Mucosa of rectum (tissue), 2 donors: ENCODE measurements around the gene ATP8A1.

Experiments
- H3K27ac ChIP-seq, 2 donors: one replicate each; pipeline ENCODE4 v1.7.0; 2013; ENCODE audit warnings: inconsistent platforms in 2 of 2, low read depth in 2 of 2, low read length in 2 of 2
- H3K27me3 ChIP-seq, 2 donors: one replicate each; pipeline ENCODE4 v1.7.0; 2013; ENCODE audit warnings: low read length in 2 of 2; ENCODE audit not compliant: control insufficient read depth in 2 of 2, insufficient read depth in 2 of 2
- H3K36me3 ChIP-seq, 2 donors: one replicate each; pipeline ENCODE4 v1.7.0; 2013; ENCODE audit warnings: low read length in 2 of 2; ENCODE audit not compliant: control insufficient read depth in 2 of 2, insufficient read depth in 2 of 2
- H3K4me1 ChIP-seq, 2 donors: one replicate each; pipeline ENCODE4 v1.7.0; 2013; ENCODE audit warnings: low read length in 2 of 2, mild to moderate bottlenecking in 1 of 2; ENCODE audit not compliant: control insufficient read depth in 2 of 2, insufficient read depth in 2 of 2
- H3K4me3 ChIP-seq, 2 donors: one replicate each; pipeline ENCODE4 v1.7.0; 2013; ENCODE audit warnings: low read length in 2 of 2
- H3K9ac ChIP-seq, 2 donors: one replicate each; pipeline ENCODE4 v1.7.0; 2013; ENCODE audit warnings: low read length in 2 of 2, low read depth in 1 of 2, mild to moderate bottlenecking in 1 of 2
- H3K9me3 ChIP-seq, 2 donors: one replicate each; pipeline ENCODE4 v1.7.0; 2013; ENCODE audit warnings: low read length in 2 of 2; ENCODE audit not compliant: control insufficient read depth in 2 of 2
- donor health status: healthy.
- donor health status: Normal muscosa, but diverticular disease.

The ATP8A1 gene

GRCh38 chr4:42609051-42609450, 47.9 kb downstream of the ATP8A1 start:
- Histone ChIP-seq H3K36me3 (peaks cover 10 to 21% of the 10 kb centered on the region in 2 donors), H3K27ac (no peak overlapping the region), H3K9me3 (no peaks in the 10 kb centered on the region), H3K4me3 (no peak overlapping the region), H3K27me3 (no peaks in the 10 kb centered on the region), H3K4me1 (no peaks in the 10 kb centered on the region), H3K9ac (no peak overlapping the region)

- H3K9ac ChIP-seq = no peak overlapping the region
- no peak overlapping the region for H3K27ac ChIP-seq
- no peaks in the 10 kb centered on the region for H3K4me1 ChIP-seq
- H3K36me3 ChIP-seq = peaks cover 10 to 21% of the 10 kb centered on the region in 2 donors
- no peaks in the 10 kb centered on the region for H3K27me3 ChIP-seq
- no peak overlapping the region for H3K4me3 ChIP-seq
- H3K9me3 ChIP-seq = no peaks in the 10 kb centered on the region
Measured at GRCh38 chr4:42608551-42608950, 48.4 kb downstream of the ATP8A1 start.

DNA sequence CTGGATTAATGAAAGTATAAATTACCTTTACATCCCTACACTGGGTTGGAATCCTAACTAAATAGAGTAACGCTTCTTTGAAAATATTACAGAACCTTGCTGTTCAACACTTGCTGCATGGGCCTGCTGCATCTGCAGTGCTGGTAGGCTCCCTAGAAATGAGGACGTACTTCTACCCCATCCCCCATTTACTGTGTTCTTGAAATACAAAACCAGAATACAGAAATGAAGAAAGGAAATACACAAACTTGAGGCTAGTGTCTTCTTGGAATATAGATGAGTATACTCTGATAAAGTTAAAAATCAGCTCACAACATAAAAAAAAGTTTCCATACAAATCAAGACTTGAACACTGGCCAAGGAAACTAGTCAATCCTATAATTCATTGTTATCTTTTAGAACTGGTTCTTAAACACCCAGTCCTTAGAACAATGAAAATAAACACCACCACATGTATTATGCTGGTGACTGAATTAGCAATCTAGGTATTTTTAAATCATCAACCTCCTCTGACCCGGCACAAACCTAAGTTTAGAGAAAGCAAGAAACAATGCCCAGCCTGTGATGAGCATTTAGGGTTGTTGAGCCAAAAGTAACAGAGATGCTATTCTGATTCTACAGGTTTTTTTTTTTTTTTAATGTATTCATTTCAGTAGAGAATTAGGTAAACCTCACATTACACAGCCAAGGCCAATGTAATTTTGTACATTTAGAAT, 49.7 kb downstream of the ATP8A1 start:
- Histone ChIP-seq H3K9ac (no peak overlapping the region), H3K36me3 (peaks cover 10 to 20% of the 10 kb centered on the region in 2 donors), H3K9me3 (no peaks in the 10 kb centered on the region), H3K4me1 (no peaks in the 10 kb centered on the region), H3K27me3 (no peaks in the 10 kb centered on the region), H3K27ac (no peak overlapping the region), H3K4me3 (no peak overlapping the region)

DNA sequence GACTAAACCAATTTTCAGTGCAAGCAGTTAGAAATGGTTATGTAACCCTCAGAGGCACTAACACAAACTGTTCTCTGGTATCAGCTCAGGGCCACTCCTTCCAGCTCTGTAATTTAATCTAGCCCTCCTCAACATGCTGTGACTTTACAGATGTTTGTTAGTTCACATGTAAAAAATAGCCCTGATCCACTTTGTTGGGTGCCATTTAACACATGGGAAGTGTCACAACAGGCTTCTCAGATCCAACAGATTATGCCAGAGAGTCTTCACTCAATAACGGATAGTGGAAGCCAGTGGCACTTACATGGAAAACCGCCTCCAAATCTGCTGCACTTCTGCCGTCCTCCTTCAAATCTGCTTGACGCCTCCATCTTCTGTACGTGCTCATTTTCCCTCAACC, 51.6 kb downstream of the ATP8A1 start:
- no peaks in the 10 kb centered on the region for H3K9me3 ChIP-seq
- no peak overlapping the region for H3K9ac ChIP-seq
- no peak overlapping the region for H3K4me3 ChIP-seq
- H3K27ac ChIP-seq = no peak overlapping the region
- H3K4me1 ChIP-seq = no peaks in the 10 kb centered on the region
- no peaks in the 10 kb centered on the region for H3K27me3 ChIP-seq
- peaks cover 0 to 10% of the 10 kb centered on the region in 2 donors for H3K36me3 ChIP-seq

GRCh38 chr4:42603862-42604261, 53.0 kb downstream of the ATP8A1 start:
- Histone ChIP-seq H3K9me3 (no peaks in the 10 kb centered on the region), H3K27ac (no peak overlapping the region), H3K27me3 (no peaks in the 10 kb centered on the region)

DNA sequence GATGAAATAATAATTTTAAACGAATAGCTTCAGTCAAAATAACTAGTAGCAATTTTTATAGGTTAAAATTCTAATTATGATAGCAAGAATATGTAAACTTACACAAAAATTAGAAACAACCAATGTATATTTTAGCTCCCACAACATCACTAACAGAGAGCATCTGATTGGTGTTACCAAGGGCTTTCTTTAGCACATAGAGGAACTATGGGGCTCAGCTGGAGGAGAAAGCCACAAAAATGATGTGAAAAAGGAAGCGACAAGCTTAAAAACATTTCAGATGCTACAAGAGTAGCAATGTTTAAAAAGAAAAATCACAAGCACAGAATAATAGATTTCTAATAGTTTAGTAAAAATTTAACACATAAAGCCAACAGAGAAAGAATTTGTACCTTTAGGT, 56.3 kb downstream of the ATP8A1 start:
- Histone ChIP-seq H3K27ac (no peak overlapping the region), H3K9ac (no peak overlapping the region), H3K4me3 (no peak overlapping the region), H3K4me1 (no peaks in the 10 kb centered on the region), H3K27me3 (no peaks in the 10 kb centered on the region), H3K36me3 (no peaks in the 10 kb centered on the region), H3K9me3 (no peaks in the 10 kb centered on the region)

More at GRCh38 chr4:42603862-42604261, 53.0 kb downstream of the ATP8A1 start:
- no peak overlapping the region for H3K9ac ChIP-seq
- no peak overlapping the region for H3K4me3 ChIP-seq
- no peaks in the 10 kb centered on the region for H3K4me1 ChIP-seq
- peaks cover 0 to 6% of the 10 kb centered on the region in 2 donors for H3K36me3 ChIP-seq

- Histone ChIP-seq H3K9ac (no peak overlapping the region), H3K9me3 (no peaks in the 10 kb centered on the region), H3K4me1 (no peaks in the 10 kb centered on the region), H3K36me3 (no peaks in the 10 kb centered on the region), H3K27ac (no peak overlapping the region), H3K4me3 (no peak overlapping the region), H3K27me3 (no peaks in the 10 kb centered on the region)
Measured at GRCh38 chr4:42596918-42597317, 60.0 kb downstream of the ATP8A1 start.

GRCh38 chr4:42594888-42595287, 62.0 kb downstream of the ATP8A1 start:
- Histone ChIP-seq H3K36me3 (no peaks in the 10 kb centered on the region), H3K4me1 (no peaks in the 10 kb centered on the region), H3K27ac (no peak overlapping the region), H3K4me3 (no peak overlapping the region), H3K9ac (no peak overlapping the region), H3K9me3 (no peaks in the 10 kb centered on the region), H3K27me3 (no peaks in the 10 kb centered on the region)

GRCh38 chr4:42588909-42589308, 68.0 kb downstream of the ATP8A1 start:
- Histone ChIP-seq H3K9ac (no peak overlapping the region), H3K27me3 (no peaks in the 10 kb centered on the region), H3K4me3 (no peak overlapping the region), H3K9me3 (no peaks in the 10 kb centered on the region), H3K27ac (no peak overlapping the region), H3K4me1 (no peaks in the 10 kb centered on the region), H3K36me3 (peaks cover 5 to 12% of the 10 kb centered on the region in 2 donors)

DNA sequence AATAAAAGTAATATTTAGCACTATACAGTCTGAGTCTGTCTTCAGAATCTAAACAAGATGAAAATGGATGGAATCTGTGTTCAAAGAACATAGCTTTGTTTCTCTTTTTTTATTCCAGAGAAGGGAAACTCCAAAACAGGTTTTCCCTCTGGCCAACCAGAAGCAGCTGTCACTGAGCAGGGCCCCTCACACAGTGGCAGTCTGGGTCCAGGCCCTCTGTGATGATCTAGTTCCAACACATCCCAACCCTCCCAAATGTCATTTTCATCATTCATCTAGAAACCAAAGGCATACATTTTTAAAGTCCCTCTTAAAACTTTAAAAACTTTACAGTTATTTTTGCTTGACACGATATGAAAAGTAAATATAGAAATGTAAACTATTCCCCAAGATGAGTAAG, 70.1 kb downstream of the ATP8A1 start:
- H3K4me3 ChIP-seq = no peak overlapping the region
- H3K9ac ChIP-seq = no peak overlapping the region
- H3K4me1 ChIP-seq = no peaks in the 10 kb centered on the region
- H3K27ac ChIP-seq = no peak overlapping the region
- no peaks in the 10 kb centered on the region for H3K9me3 ChIP-seq
- no peaks in the 10 kb centered on the region for H3K27me3 ChIP-seq
- H3K36me3 ChIP-seq = peaks cover 12 to 21% of the 10 kb centered on the region in 2 donors
